Bronchial epithelial cell (primary cell): ENCODE measurements around the gene FBXL7. TPM values are rescaled to one million over a fixed set of nuclear protein-coding genes. Genes with fewer than 3 reads are reported as not detected.

Experiments used
- DNase-seq: peaks from one replicate; pipeline ENCODE4 v3.0.0-alpha.2; 2010; ENCODE audit warnings: low read depth
- FAIRE-seq: peaks from 2 replicates; lab custom pipeline; 2011; peaks lifted over from hg19 to GRCh38; lab: Jason Lieb, UNC
- H3K27me3 ChIP-seq: 2 replicates; pipeline ENCODE4 v1.5.1; 2011; ENCODE audit warnings: low read length; ENCODE audit not compliant: control insufficient read depth, insufficient read depth
- H3K36me3 ChIP-seq: 2 replicates; pipeline ENCODE4 v1.5.1; 2011; ENCODE audit warnings: low read length; ENCODE audit not compliant: control insufficient read depth, insufficient read depth
- H3K4me3 ChIP-seq: 2 replicates; pipeline ENCODE4 v1.5.1; 2011; ENCODE audit warnings: mild to moderate bottlenecking, low read depth, low read length, control low read depth
- total RNA-seq: library from RNA; depleted of rRNA; stranded (reverse); fragments of >200 nt; gene quantifications from 2 replicates; pipeline ENCODE4 v1.2.1, GENCODE V29; 2014
- TF ChIP-seq, protein P1 (sequence below): IDR thresholded peaks from 2 replicates; pipeline ENCODE4 v1.5.1; 2011; ENCODE audit warnings: mild to moderate bottlenecking, moderate library complexity, low read length, control low read depth, inconsistent platforms; ENCODE audit not compliant: insufficient read depth, severe bottlenecking

FBXL7 gene
- total RNA-seq, 1 donor from 2014 or later = 0.26 TPM

DNA sequence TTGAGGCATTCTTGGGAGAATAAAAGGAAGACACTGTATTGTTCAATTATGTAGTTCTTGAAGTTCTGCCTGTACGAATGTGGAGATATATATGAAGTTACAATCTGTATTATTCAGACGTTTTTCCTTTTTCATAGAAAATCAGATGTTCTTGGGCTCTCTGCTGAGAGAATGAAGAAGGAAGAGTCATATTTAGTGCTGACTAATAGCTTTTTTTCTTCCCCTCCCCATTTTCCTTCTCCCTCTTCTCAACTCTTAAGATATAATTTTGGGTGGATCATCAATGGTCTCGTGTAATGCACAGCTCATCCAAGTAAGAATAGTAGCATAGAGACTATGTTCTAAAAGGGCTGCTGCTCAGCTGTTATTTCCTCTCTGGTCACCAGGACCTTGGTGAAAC lies 23.0 kb upstream of the FBXL7 start:
- no peak overlapping the region for H3K4me3 ChIP-seq
- TF ChIP-seq, protein P1, sequence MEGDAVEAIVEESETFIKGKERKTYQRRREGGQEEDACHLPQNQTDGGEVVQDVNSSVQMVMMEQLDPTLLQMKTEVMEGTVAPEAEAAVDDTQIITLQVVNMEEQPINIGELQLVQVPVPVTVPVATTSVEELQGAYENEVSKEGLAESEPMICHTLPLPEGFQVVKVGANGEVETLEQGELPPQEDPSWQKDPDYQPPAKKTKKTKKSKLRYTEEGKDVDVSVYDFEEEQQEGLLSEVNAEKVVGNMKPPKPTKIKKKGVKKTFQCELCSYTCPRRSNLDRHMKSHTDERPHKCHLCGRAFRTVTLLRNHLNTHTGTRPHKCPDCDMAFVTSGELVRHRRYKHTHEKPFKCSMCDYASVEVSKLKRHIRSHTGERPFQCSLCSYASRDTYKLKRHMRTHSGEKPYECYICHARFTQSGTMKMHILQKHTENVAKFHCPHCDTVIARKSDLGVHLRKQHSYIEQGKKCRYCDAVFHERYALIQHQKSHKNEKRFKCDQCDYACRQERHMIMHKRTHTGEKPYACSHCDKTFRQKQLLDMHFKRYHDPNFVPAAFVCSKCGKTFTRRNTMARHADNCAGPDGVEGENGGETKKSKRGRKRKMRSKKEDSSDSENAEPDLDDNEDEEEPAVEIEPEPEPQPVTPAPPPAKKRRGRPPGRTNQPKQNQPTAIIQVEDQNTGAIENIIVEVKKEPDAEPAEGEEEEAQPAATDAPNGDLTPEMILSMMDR = no peak
- H3K27me3 ChIP-seq = no peaks in the 10 kb centered on the region
- H3K36me3 ChIP-seq = no peaks in the 10 kb centered on the region
- FAIRE-seq (no peak), DNase-seq (no peak)

DNA sequence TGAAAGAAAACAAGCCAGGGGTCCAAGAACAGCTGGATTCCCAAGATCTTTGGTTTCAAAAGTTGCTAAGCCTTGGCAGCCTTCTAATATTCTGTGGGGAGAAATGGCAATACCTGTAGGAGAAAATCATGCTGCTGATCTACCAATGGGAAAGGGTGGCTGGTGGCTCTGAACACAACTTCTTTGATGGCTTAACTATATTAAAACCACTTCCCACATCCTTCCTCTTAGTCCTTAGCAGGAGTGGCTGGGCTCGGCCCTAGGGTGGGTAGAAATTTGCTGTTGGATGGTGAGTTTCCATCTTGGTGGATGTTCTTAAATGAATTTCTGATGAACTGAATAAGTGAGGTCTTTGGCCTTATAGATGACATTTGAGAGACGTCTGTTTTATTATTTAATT lies 19.5 kb upstream of the FBXL7 start:
- no peaks in the 10 kb centered on the region for H3K27me3 ChIP-seq
- H3K4me3 ChIP-seq = no peak overlapping the region
- no peak for DNase-seq
- TF ChIP-seq, protein P1 = no peak
- no peaks in the 10 kb centered on the region for H3K36me3 ChIP-seq
- no peak for FAIRE-seq

DNA sequence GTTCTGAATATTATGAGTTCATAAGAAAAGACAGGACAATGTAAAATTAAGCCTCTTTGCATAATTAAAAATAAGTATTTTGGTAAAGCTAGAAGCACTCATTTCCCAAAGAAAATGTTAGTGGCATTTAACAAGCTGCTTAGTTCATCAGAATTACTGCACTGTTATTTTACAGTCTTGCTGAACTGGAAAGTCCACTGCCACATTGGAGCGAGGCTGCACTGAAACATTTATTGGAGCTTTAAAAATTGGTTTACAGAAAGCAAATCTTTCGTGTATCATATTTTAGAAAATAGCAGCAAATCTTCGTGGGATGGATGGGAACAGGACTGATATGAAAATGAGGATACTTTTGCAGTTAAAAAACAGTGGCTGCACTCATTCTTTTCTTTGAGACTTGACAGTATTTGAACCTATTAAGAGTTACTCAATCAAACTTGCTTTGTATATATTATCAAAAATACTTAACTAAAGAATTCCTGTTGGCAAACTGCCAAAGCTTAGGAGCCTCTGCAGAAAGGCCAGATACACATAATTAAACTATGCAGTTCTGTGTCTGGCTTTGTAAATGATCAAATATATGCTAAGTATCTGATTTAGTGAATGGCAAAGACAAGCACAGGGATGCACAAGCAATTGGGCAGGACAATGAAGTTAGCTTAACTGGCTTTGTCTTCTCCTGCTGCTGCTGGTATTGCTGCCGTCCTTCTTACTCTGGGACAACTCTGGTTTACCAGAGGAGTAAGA lies 16.5 kb upstream of the FBXL7 start:
- H3K27me3 ChIP-seq = peaks cover 2% of the 10 kb centered on the region
- no peaks in the 10 kb centered on the region for H3K36me3 ChIP-seq
- FAIRE-seq (no peak), DNase-seq (no peak)
- TF ChIP-seq, protein P1 = no peak
- no peak overlapping the region for H3K4me3 ChIP-seq

DNA sequence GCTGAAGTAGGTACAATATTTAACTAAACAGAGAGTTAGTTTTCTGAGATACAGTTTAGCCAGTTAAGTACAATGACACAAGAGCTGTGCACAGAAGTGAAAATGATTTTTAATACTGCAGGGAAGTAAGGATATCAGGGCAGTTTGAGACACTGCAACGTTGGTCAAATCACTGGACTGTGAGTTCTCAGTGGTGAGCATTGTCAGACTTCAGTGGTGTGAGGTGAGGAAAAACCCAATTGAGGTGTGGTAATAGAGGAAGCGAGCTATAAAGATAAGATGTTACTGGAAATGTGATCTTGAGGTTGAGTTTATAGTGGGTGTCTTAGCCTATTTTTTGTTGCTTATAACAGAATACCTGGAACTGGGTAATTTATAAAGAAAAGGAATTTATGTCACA lies 12.8 kb upstream of the FBXL7 start:
- FAIRE-seq = no peak
- Histone ChIP-seq H3K36me3 (no peaks in the 10 kb centered on the region), H3K27me3 (peaks cover 4% of the 10 kb centered on the region), H3K4me3 (no peak overlapping the region)
- no peak for DNase-seq
- TF ChIP-seq, protein P1 = no peak

DNA sequence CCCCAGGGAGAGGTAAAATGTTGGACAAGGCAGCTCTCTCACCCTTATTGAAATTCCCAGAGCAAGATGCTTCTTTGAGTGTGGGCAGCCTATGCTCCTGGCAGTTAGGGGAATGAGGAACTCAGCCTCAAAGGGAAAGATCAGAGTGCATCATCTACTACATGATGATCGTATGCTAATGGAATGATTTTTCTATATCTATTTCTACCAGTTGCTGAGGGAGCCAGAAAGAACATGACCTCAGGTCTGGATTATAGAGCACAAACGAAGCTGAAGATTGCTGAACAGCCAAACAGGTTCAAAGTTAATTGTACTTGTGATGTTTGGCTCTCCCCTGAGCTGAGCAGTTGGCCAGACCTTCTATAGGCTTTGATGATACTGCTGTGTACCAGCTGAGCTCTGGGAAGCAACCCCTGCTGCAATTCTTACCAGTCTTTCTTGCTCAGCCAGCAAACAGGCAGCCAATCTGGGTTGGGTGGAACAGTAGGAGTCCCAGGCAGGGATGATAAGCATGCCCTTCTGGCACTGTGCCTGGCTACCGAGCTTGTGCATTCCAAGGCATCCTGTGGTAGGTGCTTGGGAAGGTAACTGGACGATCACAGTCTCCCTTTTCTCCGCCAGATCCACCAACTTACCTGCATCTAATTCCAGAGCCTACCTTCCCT lies 10.3 kb upstream of the FBXL7 start:
- no peaks in the 10 kb centered on the region for H3K36me3 ChIP-seq
- peaks cover 4% of the 10 kb centered on the region for H3K27me3 ChIP-seq
- TF ChIP-seq, protein P1 = no peak
- no peak overlapping the region for H3K4me3 ChIP-seq
- no peak for FAIRE-seq
- peak; percentile 33 for DNase-seq
